ENCODE results near the gene CCL14.
"Not testable (repeated sequence)": the region's sequence is repeated elsewhere in the genome, so short reads cannot be mapped to it uniquely, and the experiment has no call there.

CCL14 gene

DNA sequence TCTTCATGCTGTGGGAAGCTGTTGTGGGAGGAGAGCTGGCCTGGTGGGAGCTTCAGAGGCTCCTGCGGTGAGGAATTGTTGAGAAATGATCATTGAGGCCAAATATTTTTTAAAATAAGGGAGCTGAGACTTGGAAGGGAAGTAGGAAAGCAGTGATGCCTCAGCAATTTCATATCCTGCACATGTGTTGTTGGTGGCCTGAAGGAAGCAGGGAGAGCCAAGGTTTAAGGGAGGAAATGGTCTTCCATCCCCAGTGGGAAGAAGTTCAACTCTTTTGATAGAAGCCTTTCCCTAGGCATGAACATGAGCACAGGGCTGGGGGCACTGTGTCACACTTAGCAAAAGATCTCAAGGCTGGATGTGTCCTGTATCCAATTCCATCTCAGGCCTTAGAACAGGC, at the start of gene CCL14:
Gene CCL14 (minus strand): TSS at position 87 of the 400 bp plus-strand sequence. CDS start 80 bp downstream, at position 7.
- DNase-seq, result no peak

DNA sequence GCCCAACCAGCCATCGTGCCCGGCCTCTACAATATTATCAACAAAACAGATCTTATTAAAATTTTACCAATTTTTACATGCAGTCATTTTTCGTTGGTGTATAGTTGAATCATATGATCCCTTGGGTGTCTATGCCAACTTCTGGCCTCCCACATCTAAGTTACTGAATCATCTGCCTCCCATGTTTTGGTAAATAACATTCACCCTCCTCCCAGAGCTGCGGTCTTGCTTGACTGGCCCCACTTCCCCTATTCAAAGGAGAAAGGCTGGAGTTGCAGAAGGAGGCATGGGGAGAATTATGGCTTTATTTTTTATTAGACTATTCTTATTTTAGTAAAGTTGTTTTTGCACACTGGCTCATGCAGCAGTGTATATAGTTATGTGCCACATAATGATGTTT, 49.7 kb upstream of the CCL14 start:
- peak; percentile 15 for DNase-seq

DNA sequence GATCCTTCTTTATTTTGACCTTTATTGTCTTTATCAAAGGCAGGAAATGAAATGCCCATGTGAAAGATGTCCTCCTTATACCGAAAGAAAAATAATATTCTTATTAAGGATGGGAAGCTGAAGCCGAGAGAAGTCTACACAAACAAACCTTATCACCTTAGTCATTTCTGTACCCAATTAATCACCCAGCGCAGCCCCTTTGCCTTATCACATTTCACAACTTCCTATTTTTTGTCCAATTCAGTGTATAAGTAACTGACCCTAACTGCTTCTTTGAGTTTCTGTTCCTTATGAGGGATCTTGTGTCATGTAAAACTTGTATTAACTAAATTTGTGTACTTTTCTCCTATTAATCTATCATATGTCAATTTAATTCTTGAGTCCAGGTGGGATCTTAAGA, 47.6 kb upstream of the CCL14 start:
- DNase-seq, result no peak

DNA sequence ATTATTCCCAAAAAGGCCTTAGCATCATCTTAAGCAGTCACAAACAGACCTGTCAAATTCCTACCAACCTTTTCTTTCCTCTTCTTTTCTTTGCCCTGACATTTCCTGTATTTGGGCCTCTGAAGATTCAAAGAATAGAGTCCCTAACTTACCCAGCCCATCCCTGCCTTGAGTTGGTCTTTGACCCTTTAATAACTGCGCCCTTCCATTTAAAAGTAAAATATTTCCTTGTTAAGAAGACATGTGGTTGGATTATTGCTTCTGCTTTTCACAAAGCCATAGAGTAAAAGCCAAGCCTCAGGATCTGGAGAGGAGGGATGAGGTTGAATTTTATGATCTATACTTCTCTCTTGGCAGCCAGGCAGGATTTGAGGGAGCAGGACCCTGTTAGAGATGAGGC, 44.4 kb upstream of the CCL14 start:
- no peak for DNase-seq

DNA sequence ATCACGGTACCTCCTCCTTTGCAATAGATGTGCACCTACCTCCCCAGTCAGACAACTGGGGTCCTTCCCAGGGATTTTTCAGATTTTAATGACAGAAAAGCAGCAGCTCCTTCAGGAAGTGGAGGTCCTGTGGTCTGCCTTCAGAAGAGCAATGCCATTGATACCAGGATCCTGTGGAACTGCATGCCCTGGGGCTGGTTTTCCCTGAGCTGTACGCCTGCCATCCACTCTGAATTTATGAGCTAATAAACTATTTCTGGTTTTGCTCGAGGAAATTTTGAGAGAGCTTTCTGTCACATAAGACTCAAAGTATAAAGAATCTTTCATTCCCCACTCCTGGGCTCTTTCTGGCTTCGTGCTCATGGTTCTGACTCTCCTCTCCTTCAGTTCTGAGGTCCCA, 41.2 kb upstream of the CCL14 start:
- no peak for DNase-seq

DNA sequence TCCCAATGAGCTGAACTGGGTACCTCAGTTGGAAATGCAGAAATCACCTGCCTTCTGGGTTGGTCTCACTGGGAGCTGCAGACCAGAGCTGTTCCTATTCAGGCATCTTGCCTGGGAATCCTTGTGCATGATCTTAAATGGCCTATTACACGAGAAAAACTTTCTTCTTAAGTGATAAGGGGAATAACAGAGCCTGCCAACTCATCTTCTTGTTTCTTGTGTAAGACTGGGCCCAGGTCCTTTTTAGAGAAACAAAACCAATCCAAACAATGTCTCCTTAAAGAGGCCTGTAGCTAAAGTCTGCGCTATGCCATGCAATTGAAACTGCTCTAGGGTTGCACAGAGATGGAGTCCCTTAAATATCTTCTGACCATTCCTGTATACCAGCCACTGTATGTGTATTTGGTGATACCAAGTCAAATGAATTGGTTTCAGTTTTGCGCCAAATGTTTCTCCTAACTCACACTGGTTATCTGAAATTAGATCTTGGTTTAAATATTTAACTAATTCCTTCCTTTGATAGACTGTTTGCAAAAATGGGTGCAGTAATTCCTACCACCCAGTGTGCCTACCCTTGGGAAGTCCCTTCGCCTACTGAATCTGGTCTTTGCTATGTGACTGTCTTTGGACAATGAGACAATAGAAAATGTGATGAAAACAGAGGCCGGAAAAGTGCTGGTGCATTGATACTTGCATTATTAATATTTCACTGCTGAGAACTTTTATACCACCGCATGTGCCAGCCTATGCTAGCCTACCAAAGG, 37.8 kb upstream of the CCL14 start:
- no peak for DNase-seq

DNA sequence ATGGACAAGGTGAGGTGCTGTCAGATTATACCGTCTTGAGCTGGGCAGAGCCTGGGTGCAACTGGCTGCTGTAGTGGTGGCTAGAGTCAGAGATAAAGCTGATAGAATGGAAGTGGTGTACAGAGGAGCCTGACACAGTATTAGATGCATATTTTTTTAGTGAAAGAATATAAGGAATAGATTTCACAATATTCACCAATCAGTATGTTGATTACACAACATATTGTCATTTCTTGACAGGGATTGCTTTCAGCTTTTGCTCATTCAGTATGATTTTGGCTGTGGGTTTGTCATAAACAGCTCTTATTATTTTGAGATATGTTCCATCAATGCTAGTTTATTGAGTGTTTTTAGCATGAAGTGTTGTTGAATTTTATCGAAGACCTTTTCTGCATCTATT, 32.9 kb upstream of the CCL14 start:
- no peak for DNase-seq

DNA sequence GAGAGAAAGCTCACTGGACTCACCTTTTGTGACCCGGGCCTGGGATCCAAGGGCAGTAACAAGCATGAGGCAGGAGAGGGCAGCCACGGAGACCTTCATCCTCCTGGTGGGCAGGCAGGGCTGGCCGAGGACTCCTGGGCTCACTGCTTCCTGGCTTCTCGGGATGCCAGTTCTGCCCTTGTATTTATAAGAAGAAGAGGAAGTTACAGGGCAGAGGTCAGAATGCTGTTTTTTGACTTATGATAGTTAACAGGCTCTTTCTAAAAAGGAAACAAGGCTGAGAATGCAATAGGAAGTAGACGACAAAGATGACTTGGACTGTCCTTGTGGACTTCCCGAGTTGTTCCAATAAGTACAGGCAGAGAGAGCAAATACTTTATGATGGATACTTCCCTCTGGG, 31.3 kb upstream of the CCL14 start, which contains the start of gene CCL23:
Gene CCL23 (minus strand): TSS at position 174 of the 400 bp plus-strand sequence. CDS start 75 bp downstream, at position 99.
- peak; percentile 6 for DNase-seq

DNA sequence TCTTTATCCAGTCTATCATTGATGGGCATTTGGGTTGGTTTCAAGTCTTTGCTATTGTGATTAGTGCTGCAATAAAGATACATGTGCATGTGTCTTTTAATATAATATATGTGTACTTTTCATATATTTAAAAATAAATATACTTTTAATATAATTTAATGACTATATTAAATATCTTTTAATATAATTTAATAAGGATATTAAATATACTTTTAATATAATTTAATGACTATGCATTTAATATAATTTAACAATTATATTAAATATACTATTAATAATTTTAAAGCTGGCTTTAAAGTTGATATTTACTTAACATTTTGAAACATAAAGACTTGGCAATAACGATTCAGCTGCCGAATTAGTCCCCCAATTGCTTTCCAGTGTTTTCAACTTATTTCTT, 30.0 kb upstream of the CCL14 start:
- DNase-seq, result no peak

DNA sequence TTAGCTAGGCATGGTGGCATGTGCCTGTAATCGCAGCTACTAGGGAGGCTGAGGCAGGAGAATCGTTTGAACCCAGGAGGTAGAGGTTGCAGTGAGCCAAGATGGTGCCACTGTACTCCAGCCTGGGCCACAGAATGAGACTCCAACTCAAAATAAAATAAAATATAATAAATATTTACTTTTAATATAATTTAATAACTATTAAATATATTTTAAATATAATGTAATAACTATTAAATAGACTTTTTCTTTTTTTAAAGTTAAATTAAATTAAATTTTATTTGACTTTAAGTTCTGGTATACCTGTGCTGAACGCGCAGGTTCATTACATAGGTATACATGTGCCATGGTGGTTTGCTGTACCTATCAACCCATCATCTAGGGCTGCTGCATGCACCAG, 29.4 kb upstream of the CCL14 start:
- DNase-seq, result not testable (repeated sequence)

DNA sequence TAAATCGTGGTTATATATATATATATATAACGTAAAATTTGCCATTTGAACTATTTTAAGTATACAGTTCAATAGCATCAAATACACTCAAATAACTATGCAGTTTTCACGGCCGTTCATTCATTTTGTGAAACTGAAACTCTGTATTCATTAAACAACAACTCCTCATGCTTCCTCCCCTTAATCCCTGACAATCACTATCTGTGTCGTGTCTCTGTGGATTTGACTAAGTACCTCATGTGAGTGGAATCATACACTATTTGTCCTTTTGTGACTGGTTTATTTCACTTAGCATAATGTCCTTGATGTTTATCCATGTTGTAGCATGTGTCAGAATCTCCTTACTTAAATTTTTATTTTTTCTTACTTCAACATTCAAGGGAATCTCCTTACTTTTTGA, 28.4 kb upstream of the CCL14 start:
- DNase-seq, result no peak

DNA sequence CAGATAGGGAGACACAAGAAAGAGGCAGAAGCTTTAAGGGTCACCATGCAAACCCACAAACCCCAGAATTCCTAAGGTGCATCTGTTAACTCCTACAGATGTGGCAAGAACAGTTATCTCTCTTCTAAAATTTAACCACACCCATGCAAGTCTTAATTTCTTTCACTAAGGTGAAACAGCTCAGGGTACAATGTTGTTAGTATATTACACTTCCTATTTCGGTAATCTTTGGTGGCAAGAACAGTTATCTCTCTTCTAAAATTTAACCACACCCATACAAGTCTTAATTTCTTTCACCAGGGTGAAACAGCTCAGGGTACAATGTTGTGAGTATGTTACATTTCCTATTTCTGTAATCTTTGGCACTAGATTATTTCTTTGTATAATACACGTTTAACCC, 24.7 kb upstream of the CCL14 start:
- DNase-seq, result no peak

DNA sequence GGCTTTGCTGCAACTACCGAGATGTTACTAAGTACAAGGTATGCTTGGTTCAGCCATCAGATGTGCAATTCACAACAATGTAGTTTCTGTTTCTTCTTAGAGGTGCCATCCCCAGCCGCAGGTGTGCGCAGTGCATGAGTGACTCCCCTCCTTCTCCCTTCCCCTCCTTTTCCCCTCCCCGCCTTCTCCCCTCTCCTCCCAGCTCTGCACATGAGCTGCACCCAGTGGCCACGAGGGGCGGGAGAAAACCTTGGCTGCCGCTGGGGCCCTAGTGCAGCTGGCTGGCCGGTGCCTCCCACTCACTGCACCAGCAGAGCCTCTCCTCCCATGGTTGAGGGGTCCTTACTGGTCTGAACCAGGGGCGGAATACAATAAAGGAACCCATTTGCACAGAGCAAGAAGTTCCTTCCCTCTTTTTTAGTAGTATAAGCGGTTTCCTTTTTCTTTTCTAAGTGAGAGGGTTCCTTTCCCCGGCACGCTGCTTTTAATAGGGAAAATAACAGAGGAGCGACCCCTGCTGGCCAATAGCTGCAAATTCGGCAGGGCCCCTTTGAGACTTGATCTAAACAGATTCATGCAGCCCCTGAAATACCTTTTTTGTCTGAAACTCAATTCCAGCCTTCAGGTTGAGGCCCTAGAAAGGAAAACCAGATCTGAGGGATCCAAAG, 22.6 kb upstream of the CCL14 start:
- DNase-seq, result no peak

DNA sequence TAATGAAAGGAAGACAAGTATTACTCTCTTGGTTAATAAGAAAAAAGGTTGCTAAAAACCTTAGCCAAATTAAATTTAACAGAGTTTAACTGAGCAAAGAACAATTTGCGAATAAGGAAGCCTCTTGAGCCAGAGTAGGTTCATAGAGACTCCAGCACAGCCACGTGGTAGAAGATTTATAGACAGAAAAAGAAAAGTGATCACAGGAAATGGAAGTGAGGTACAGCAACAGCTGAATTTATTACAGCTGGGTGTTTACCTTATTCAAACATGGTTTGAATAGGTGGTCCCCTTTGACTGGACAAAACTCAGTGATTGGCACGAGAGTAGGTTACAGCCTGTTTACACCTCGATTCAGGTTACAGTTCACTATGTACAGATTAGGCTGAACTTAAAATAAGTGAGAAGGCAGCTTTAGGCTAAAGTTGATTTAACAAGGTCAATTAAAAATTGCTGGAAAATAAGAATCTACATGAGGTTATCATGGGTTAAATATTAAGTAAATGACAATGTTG, 18.1 kb upstream of the CCL14 start:
- no peak for DNase-seq

DNA sequence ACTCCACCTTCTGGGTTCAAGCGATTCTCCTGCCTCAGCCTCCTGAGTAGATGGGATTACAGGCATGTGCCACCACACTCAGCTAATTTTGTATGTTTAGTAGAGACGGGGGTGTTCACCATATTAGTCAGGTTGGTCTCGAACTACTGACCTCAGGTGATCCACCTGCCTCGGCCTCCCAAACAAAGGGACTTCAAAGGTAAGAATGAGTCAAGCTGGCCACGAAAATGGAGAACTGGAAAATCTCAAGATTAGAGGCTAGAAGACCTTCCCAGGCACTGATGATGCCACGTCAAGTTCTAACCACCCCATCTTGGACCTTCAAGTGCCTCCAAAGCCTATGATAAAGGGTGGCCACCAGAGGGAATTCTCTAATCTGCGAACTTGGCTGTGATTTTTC, 16.1 kb upstream of the CCL14 start:
- DNase-seq, result no peak

DNA sequence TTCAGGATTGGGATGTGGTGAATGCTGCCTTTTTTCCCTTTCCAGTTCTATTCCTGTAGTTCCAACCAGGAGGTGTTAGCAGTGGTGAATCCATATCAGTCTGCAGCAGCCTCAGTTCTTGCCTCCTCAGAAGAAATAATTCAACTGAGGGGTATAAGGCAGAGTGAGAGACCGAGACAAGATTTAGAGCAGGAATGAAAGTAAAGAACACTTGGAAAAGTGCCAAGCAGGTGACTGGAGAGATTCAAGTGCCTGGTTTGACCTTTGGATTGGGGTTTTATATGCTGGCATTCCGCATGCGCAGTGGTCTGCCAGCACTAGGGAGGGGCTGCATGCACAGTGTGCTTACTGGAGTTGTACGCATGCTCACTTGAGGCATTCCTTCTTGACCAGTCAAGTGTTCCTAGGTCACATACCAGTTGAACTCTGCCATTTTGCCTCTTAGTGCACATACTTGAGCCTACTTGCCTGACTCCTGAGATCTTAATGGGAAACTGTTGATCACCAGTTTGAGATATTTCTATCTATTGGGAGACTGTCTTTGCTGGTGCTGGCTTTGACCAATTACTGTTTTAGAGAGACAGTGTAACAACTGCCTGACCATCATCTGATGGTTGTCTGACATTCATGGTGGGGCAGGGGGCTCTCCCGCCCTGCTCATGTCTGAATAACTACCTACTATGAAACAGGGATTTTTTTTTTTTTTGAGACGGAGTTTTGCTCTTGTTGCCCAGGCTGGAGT, 15.5 kb upstream of the CCL14 start:
- no peak for DNase-seq

DNA sequence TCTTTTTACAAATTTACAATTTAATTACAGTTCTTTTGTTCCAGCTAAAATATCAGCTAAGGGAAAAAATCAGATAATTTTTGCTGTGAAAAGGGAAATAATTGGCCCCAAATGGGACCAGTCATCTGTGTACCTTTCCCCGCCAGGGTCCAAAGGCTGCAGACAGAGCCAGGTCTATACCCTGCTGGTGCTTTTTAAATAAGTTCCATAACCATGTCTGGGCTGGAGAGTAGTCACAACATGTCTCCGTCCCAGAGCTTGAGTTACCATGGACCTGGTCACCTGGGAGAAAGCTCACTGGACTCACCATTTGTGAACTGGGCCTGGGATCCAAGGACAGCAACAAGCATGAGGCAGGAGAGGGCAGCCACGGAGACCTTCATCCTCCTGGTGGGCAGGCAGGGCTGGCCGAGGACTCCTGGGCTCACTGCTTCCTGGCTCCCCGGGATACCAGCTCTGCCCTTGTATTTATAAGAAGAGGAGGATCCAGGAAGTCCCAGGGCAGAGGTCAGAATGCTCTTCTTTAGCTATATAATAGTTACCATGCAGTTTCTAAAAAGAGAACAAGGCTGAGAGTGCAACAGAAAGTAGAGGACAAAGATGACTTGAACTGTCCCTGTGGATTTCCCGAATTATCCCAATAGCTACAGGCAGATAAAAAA, 14.7 kb upstream of the CCL14 start, which contains the start of gene CCL15:
Gene CCL15 (minus strand): TSS at position 444 of the 662 bp plus-strand sequence. CDS start 61 bp downstream, at position 383.
- no peak for DNase-seq

DNA sequence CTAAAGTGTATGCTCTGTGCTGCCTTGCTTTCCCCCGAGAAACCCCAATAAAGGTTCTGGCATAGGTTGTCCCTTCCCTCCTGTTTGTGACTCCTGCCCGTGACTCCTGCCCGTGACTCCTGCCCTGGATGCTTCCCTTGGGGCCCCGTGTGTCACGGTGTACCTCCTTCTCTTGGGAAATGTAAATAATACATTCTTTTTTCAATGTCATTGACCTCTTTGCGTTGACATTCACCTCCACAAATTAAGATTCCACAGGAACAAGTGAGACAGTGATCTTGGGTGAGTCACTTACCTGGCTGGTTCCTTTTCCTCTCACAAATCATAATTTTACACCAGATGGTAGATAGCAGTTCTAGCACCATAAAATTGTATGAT, 14.2 kb upstream of the CCL14 start:
- no peak for DNase-seq

DNA sequence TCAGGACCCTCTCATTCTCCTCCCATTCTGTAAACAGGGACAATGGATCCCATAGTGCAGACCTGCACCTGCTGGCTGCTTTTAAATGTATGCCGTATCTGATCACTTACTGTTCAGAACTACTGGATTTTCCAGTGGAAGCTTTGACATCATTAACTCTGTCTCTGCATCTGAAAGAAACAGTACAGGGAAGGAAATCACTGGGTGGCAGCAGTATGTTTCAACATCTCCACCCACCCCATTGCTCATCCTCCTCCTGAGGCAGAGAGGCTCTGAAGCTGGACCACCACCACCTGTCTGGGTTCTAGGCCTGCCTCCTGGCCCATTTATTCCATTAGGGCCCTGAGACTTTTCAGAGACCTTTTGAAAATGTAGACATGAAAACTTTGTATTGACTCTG, 12.2 kb upstream of the CCL14 start:
- no peak for DNase-seq

DNA sequence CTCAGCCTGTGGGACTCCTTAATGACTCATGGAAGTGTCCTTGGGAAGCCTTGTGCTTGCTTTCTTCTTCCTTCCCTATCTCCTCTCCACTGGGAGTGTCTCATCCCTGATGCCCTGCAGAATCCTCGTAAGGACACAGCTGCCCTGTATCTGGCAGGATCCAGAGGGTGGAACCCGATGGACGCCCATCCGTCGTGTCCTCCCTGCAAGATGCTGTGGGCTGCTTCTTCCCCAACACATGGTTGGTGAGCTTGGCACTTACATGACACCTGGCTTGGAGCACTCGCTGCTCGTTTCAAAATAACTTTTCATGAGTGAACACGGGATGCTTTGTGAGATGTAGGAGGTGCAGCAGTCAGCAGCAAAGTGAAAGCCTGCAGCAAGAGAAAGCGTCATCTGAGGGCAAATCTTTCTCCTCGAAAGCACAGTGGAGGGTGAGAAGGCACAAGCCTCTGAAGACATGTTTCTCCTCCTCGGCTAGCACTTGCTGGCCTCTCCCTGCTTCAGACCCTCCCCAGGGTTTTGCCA, 11.6 kb upstream of the CCL14 start:
- no peak for DNase-seq

DNA sequence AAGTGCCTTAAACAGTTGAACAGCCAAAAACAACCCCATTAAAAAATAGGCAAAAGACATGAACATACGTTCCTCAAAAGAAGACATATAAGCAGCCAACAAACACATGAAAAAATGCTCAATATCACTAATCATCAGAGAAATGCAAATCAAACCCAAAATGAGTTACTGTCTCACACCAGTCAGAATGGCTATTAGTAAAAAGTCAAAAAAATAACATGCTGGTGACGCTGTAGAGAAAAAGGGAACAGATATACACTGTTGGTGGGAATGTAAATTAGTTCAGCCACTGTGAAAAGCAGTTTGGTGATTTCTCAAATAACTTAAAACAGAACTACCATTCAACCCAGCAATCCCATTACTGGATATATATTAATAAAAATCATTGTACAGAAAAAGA, 8.8 kb upstream of the CCL14 start:
- DNase-seq, result not testable (repeated sequence)

DNA sequence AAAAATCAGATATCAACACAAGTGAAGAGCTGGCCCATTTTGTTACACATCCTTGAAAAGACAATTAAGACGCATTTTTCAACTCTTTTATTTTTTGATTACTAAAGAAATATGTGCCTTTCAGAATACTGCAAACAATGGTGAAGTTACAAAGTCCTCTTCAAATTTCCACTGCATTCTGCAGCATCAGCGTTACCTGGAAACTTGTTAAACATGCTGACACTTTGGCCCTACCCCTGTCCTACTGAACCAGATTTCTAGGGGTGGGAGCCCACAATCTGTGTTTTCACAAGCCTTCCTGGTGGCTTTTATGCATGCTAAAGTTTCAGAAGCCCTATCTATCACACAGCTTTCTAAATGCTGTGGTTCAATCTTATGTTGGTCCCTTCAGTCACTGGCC, 4.5 kb upstream of the CCL14 start:
- DNase-seq, result no peak

DNA sequence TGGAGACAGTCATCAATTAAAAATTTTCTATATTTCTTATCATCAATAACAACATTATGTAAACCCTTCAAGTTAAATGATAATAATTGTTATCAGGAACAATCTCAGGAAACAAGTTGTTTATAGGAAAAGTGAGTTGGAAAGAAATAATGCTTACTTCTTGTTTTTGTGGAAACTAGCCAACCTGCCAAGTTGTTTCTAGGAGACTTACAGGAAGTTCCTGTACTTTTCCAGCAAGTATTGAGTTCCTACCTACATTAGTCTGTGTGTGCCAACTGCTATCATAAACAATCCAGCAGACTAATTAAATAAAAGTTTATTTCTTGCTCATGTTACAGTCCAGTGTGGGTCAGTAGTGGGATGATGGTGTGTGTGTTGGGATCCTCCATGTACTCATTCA, 1.6 kb upstream of the CCL14 start:
- DNase-seq, result no peak

All from GDM1 (cell line).